H1 (cell line): ENCODE data around the gene RNF208. TPM values are rescaled to one million over a fixed set of nuclear protein-coding genes. Genes with fewer than 3 reads are reported as not detected.

Source experiments
- CTCF ChIA-PET: fragments of 300-600 bp; sonication (Branson Sonifier 250); formaldehyde crosslinking; loops from one replicate; lab custom pipeline; 2021; ENCODE audit not compliant: partially characterized antibody; lab: Charles Lee
- POLR2A ChIA-PET: fragments of 300-600 bp; sonication (Branson Sonifier 250); formaldehyde crosslinking; loops from one replicate; lab custom pipeline; 2021; ENCODE audit warnings: inconsistent platforms; ENCODE audit not compliant: partially characterized antibody; lab: Charles Lee
- DNase-seq, 2 experiments: peaks; one replicate each; pipeline versions ENCODE4 v3.0.0 to v3.0.0-alpha.2; 2010 to 2022; ENCODE audit warnings: low spot score in 2 of 2, low read depth in 1 of 2, mixed read lengths in 1 of 2
- FAIRE-seq: peaks from 2 replicates; lab custom pipeline; 2011; peaks lifted over from hg19 to GRCh38; lab: Jason Lieb, UNC
- H2AFZ ChIP-seq: 2 replicates; pipeline ENCODE4 v1.8.1; 2012; ENCODE audit warnings: low read length, inconsistent platforms
- H2AK5ac ChIP-seq: 2 replicates; pipeline ENCODE4 v1.6.1; 2013; ENCODE audit warnings: low read depth, low read length
- H2BK120ac ChIP-seq: replicated peaks from 2 replicates; pipeline ENCODE3; 2013; ENCODE audit warnings: low read depth, low read length, inconsistent platforms
- H2BK12ac ChIP-seq: 2 replicates; pipeline ENCODE4 v1.6.1; 2013; ENCODE audit warnings: low read depth, low read length
- H2BK15ac ChIP-seq: 2 replicates; pipeline ENCODE4 v1.6.1; 2013; ENCODE audit warnings: low read length
- H2BK20ac ChIP-seq: 2 replicates; pipeline ENCODE4 v1.6.1; 2013; ENCODE audit warnings: low read length
- H2BK5ac ChIP-seq: 2 replicates; pipeline ENCODE4 v1.6.1; 2013; ENCODE audit warnings: low read depth, low read length
- H3K14ac ChIP-seq: 2 replicates; pipeline ENCODE4 v1.6.1; 2013; ENCODE audit warnings: inconsistent platforms; ENCODE audit not compliant: insufficient read length
- H3K18ac ChIP-seq: 2 replicates; pipeline ENCODE4 v1.6.1; 2013; ENCODE audit warnings: low read length; ENCODE audit errors: extremely low read depth
- H3K23ac ChIP-seq: 2 replicates; pipeline ENCODE4 v1.6.1; 2013; ENCODE audit warnings: inconsistent platforms; ENCODE audit not compliant: insufficient read length
- H3K23me2 ChIP-seq: 2 replicates; pipeline ENCODE4 v1.6.1; 2013; ENCODE audit warnings: low read depth, low read length
- H3K27ac ChIP-seq: 2 replicates; pipeline ENCODE4 v1.6.1; 2011; ENCODE audit warnings: low read depth, low read length, inconsistent platforms
- H3K27me3 ChIP-seq, 4 experiments: replicated peaks in 1 of 4; 1 replicate in 1 of 4; 2 replicates in 3 of 4; pipeline versions ENCODE4 v1.6.1 to v1.8.1; 2011 to 2013; ENCODE audit warnings: low read length in 3 of 4, mild to moderate bottlenecking in 3 of 4, inconsistent platforms in 2 of 4, mixed read lengths in 2 of 4, moderate library complexity in 1 of 4; ENCODE audit not compliant: control insufficient read depth in 3 of 4, insufficient read depth in 3 of 4; ENCODE audit errors: extremely low read depth in 1 of 4
- H3K36me3 ChIP-seq, 4 experiments: 2 replicates each; pipeline versions ENCODE4 v1.6.1 to v1.8.1; 2011 to 2013; ENCODE audit warnings: mild to moderate bottlenecking in 4 of 4, low read length in 3 of 4, moderate library complexity in 2 of 4, control low read depth in 1 of 4, inconsistent platforms in 1 of 4; ENCODE audit not compliant: insufficient read depth in 4 of 4, control insufficient read depth in 2 of 4
- H3K4ac ChIP-seq: replicated peaks from 2 replicates; pipeline ENCODE3; 2013; ENCODE audit warnings: low read length, low read depth, mixed read lengths, inconsistent platforms; ENCODE audit not compliant: insufficient read length
- H3K4me1 ChIP-seq, 4 experiments: replicated peaks in 1 of 4; 1 replicate in 1 of 4; 2 replicates in 3 of 4; pipeline versions ENCODE4 v1.6.1 to v1.8.1; 2011 to 2013; ENCODE audit warnings: low read length in 3 of 4, inconsistent platforms in 2 of 4, mixed read lengths in 1 of 4; ENCODE audit not compliant: insufficient read depth in 4 of 4, control insufficient read depth in 3 of 4
- H3K4me2 ChIP-seq, 2 experiments: 2 replicates each; pipeline versions ENCODE4 v1.6.1 to v1.8.1; 2011 to 2013; ENCODE audit warnings: low read depth in 2 of 2, low read length in 2 of 2, control low read depth in 1 of 2, inconsistent platforms in 1 of 2, mild to moderate bottlenecking in 1 of 2; ENCODE audit not compliant: insufficient read depth in 1 of 2
- H3K4me3 ChIP-seq, 4 experiments: fragments of 200-600, 300-600 bp in 1 of 4; sonication (generic), shearing (Covaris generic), sonication (Bioruptor Twin) in 1 of 4; 2 replicates each; pipeline versions ENCODE4 v1.5.1 to v1.8.1; 2011 to 2016; ENCODE audit warnings: low read length in 4 of 4, low read depth in 3 of 4, control low read depth in 2 of 4, inconsistent platforms in 2 of 4, mild to moderate bottlenecking in 2 of 4, mixed read lengths in 1 of 4, moderate library complexity in 1 of 4; ENCODE audit not compliant: insufficient read depth in 2 of 4; ENCODE audit errors: extremely low read depth in 1 of 4
- H3K56ac ChIP-seq: replicated peaks from 2 replicates; pipeline ENCODE3; 2013; ENCODE audit warnings: low read depth, mild to moderate bottlenecking, mixed read lengths, low read length, inconsistent platforms; ENCODE audit not compliant: insufficient read length
- H3K79me1 ChIP-seq: 2 replicates; pipeline ENCODE4 v1.6.1; 2013; ENCODE audit warnings: low read depth, low read length, control low read depth
- H3K79me2 ChIP-seq, 2 experiments: 2 replicates each; pipeline versions ENCODE4 v1.6.1 to v1.8.1; 2012 to 2013; ENCODE audit warnings: low read length in 2 of 2, mild to moderate bottlenecking in 2 of 2, inconsistent platforms in 1 of 2; ENCODE audit not compliant: insufficient read depth in 2 of 2, control insufficient read depth in 1 of 2
- H3K9ac ChIP-seq, 4 experiments: replicated peaks in 1 of 4; 1 replicate in 1 of 4; 2 replicates in 3 of 4; pipeline versions ENCODE4 v1.6.1 to v1.8.1; 2011 to 2013; ENCODE audit warnings: low read depth in 3 of 4, low read length in 3 of 4, control low read depth in 2 of 4, mild to moderate bottlenecking in 2 of 4, moderate library complexity in 2 of 4, inconsistent platforms in 1 of 4; ENCODE audit errors: extremely low read depth in 1 of 4
- H3K9me3 ChIP-seq, 2 experiments: 2 replicates each; pipeline versions ENCODE4 v1.6.1 to v1.8.1; 2012 to 2013; ENCODE audit warnings: mild to moderate bottlenecking in 2 of 2, moderate library complexity in 2 of 2, control low read depth in 1 of 2, inconsistent platforms in 1 of 2, low read depth in 1 of 2, low read length in 1 of 2, mixed read lengths in 1 of 2; ENCODE audit not compliant: insufficient read depth in 2 of 2
- H4K20me1 ChIP-seq, 2 experiments: replicated peaks in 1 of 2; 2 replicates each; pipeline versions ENCODE3 to v1.8.1; 2011 to 2013; ENCODE audit warnings: inconsistent platforms in 2 of 2, low read length in 2 of 2, mild to moderate bottlenecking in 1 of 2; ENCODE audit not compliant: insufficient read depth in 2 of 2, control insufficient read depth in 1 of 2
- H4K5ac ChIP-seq: 2 replicates; pipeline ENCODE4 v1.6.1; 2013; ENCODE audit warnings: low read length, low read depth, mixed read lengths, inconsistent platforms; ENCODE audit not compliant: insufficient read length
- H4K8ac ChIP-seq: 2 replicates; pipeline ENCODE4 v1.8.0; 2013; ENCODE audit warnings: mild to moderate bottlenecking, moderate library complexity, low read length, inconsistent platforms; ENCODE audit not compliant: insufficient read depth; ENCODE audit errors: extremely low read depth
- H4K91ac ChIP-seq: replicated peaks from 2 replicates; pipeline ENCODE3; 2013; ENCODE audit warnings: low read length, mixed read lengths, inconsistent platforms; ENCODE audit not compliant: insufficient read length
- BACH1 ChIP-seq: IDR thresholded peaks from 2 replicates; pipeline ENCODE4 v1.6.1; 2012; ENCODE audit warnings: low read length, improper control_type of control experiment
- CBX8 ChIP-seq: fragments of 300-800, 300-1000 bp; sonication (generic); IDR thresholded peaks from 2 replicates; pipeline ENCODE4 v1.7.1; 2016; ENCODE audit warnings: low read depth, low read length, borderline replicate concordance
- CTBP2 ChIP-seq: IDR thresholded peaks from 2 replicates; pipeline ENCODE4 v1.7.0; 2011; ENCODE audit warnings: borderline replicate concordance, mild to moderate bottlenecking, moderate library complexity, mixed read lengths, low read length; ENCODE audit not compliant: insufficient read depth, insufficient read length
- EGR1 ChIP-seq: IDR thresholded peaks from 2 replicates; pipeline ENCODE4 v1.6.1; 2011; ENCODE audit warnings: low read depth, low read length, borderline replicate concordance
- FOSL1 ChIP-seq: IDR thresholded peaks from 2 replicates; pipeline ENCODE4 v1.6.1; 2011; ENCODE audit warnings: mild to moderate bottlenecking, low read depth, low read length, moderate library complexity; ENCODE audit not compliant: insufficient read depth
- GABPA ChIP-seq: IDR thresholded peaks from 2 replicates; pipeline ENCODE4 v1.6.1; 2011; ENCODE audit warnings: mild to moderate bottlenecking, low read length, moderate library complexity, borderline replicate concordance; ENCODE audit not compliant: insufficient read depth
- NRF1 ChIP-seq: IDR thresholded peaks from 2 replicates; pipeline ENCODE4 v1.6.1; 2011; ENCODE audit warnings: mild to moderate bottlenecking, low read depth, low read length, improper control_type of control experiment
- POLR2AphosphoS5 ChIP-seq: IDR thresholded peaks from 2 replicates; pipeline ENCODE4 v1.6.1; 2011; ENCODE audit warnings: low read depth, low read length
- RAD21 ChIP-seq, 2 experiments: IDR thresholded peaks in 1 of 2; conservative IDR thresholded peaks in 1 of 2; 2 replicates each; pipeline ENCODE4 v1.6.1; 2011; ENCODE audit warnings: low read depth in 2 of 2, low read length in 2 of 2, improper control_type of control experiment in 1 of 2, inconsistent platforms in 1 of 2, mild to moderate bottlenecking in 1 of 2, moderate library complexity in 1 of 2
- RNF2 ChIP-seq: fragments of 200-900, 300-1000 bp; sonication (generic); IDR thresholded peaks from 2 replicates; pipeline ENCODE4 v1.7.1; 2016; ENCODE audit warnings: borderline replicate concordance, low read depth, mild to moderate bottlenecking, antibody characterized with exemption, low read length; ENCODE audit not compliant: poor library complexity, severe bottlenecking; ENCODE audit errors: missing control alignments
- SIX5 ChIP-seq: IDR thresholded peaks from 2 replicates; pipeline ENCODE4 v1.6.1; 2011; ENCODE audit warnings: mild to moderate bottlenecking, low read depth, low read length
- SP2 ChIP-seq: IDR thresholded peaks from 2 replicates; pipeline ENCODE4 v1.6.1; 2012; ENCODE audit warnings: mild to moderate bottlenecking, low read length, inconsistent platforms
- TEAD4 ChIP-seq: IDR thresholded peaks from 2 replicates; pipeline ENCODE4 v1.6.1; 2012; ENCODE audit warnings: low read depth, low read length, inconsistent platforms, mixed read lengths
- WGBS, 2 experiments: shearing (Covaris generic) in 1 of 2; methylation state at CpG; one replicate each; pipeline versions ENCODE4 v1.1.6 to v1.1.7; 2013 to 2015; ENCODE audit warnings: low lambda C conversion rate in 2 of 2, mixed read lengths in 2 of 2, inconsistent platforms in 1 of 2, low coverage in 1 of 2, missing lambda C conversion rate in 1 of 2; ENCODE audit not compliant: insufficient replicate concordance in 2 of 2, insufficient coverage in 1 of 2, insufficient read length in 1 of 2; ENCODE audit errors: extremely low coverage in 1 of 2, missing lambda C conversion rate in 1 of 2; 5-methylcytosine and 5-hydroxymethylcytosine counted together
- polyA plus RNA-seq, 7 experiments: library from polyadenylated mRNA; depleted of rRNA in 3 of 7; stranded (reverse) in 5 of 7; unstranded in 2 of 7; fragments of >200 nt in 5 of 7; fragments of 200-250 nt in 2 of 7; gene quantifications; 1 replicate in 5 of 7; 2 replicates in 1 of 7; 4 replicates in 1 of 7; pipeline versions ENCODE4 v1.2.1 to v1.2.3, GENCODE V29; 2011 to 2013; ENCODE audit warnings: missing spikeins in 2 of 7, mixed read lengths in 2 of 7
- total RNA-seq: library from RNA; stranded (reverse); fragmentation: NEBNext Ultra II Directional; extraction: Animal tissue kit (Norgen Biotek cat#: 25700); gene quantifications from 2 replicates; pipeline ENCODE4 v1.2.1, GENCODE V29; 2021

The RNF208 gene
- total and polyA plus RNA-seq, 2 of the 8 experiments (the other 6 are each of a cell fraction or from before 2014, with no cell fraction given), result 2.7 to 7.7 TPM

DNA sequence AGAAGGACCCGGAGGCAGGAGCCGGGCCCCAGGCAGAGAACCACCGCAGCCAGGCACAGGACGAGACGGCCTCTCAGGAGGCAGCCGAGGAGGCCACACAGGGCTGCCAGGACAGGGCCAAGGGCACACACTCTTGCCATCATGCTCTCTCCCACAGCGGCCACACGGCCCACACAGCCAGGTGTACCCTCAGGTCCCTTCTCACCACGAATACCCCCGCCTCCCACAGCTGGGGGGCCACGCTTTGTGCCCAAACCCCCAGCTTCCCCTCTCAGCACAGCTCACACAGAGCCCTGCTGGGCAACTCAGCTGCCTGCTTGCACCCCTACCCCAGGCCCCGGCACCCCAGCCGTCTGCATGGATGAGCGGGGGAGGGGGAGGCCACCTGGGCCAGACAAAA, 28.3 kb downstream of the RNF208 start:
- no peak overlapping the region for H3K18ac ChIP-seq
- H4K20me1 ChIP-seq, result peaks cover 15 to 33% of the 10 kb centered on the region in 2 experiments
- CTCF ChIA-PET, result interaction anchor here (1.7 to 14.0 kb wide), 5 partner anchors 11 to 76 kb away, joined by 6 to 204 read pairs (median 16); partner anchors contain the start of genes CYSRT1, NDOR1, RNF208 and RNF224
- TF ChIP-seq CBX8 (no peak), NRF1 (no peak), SIX5 (no peak), POLR2AphosphoS5 (no peak), BACH1 (no peak), CTBP2 (no peak), SP2 (no peak), FOSL1 (no peak), RNF2 (no peak), GABPA (no peak), RAD21 (IDR thresholded peaks at IDR 0.05 in 1 of 2, conservative IDR thresholded peaks at IDR 0.05 in 1 of 2; ENCODE audit: low read depth in 2 of 2, low read length in 2 of 2) (no peak), EGR1 (no peak), TEAD4 (no peak)

More for the DNA sequence above, 28.3 kb downstream of the RNF208 start:
- Histone ChIP-seq H2BK120ac (no peak overlapping the region), H3K56ac (no peak overlapping the region), H3K79me1 (peaks cover 20% of the 10 kb centered on the region), H2BK20ac (no peak overlapping the region), H2BK12ac (no peak overlapping the region), H2AFZ (no peak overlapping the region), H3K4me1 (peaks cover 0 to 26% (median 11%) of the 10 kb centered on the region in 4 experiments; a peak in 6 of 7 replicates), H3K27ac (no peak overlapping the region), H3K79me2 (peaks cover 0 to 29% of the 10 kb centered on the region in 2 experiments; a peak in 1 of 4 replicates), H4K5ac (no peak overlapping the region), H3K4me2 (no peak overlapping the region), H3K27me3 (no peaks in the 10 kb centered on the region), H3K23me2 (peaks cover 2% of the 10 kb centered on the region; the same call in 1 of the 2 replicates), H3K36me3 (peaks cover 0 to 4% (median 1%) of the 10 kb centered on the region in 4 experiments; a peak in 2 of 8 replicates), H3K14ac (no peak overlapping the region), H3K23ac (no peak overlapping the region), H2AK5ac (no peak overlapping the region), H4K8ac (no peak overlapping the region), H3K9ac (no peak overlapping the region), H3K9me3 (no peaks in the 10 kb centered on the region), H3K4ac (no peak overlapping the region), H3K4me3 (no peak overlapping the region), H4K91ac (no peak overlapping the region), H2BK5ac (peak overlapping the region; percentile 60; the same call in 1 of the 2 replicates), H2BK15ac (no peak overlapping the region)
- DNase-seq, result no peak
- POLR2A ChIA-PET, result interaction anchor here (0.9 to 11.0 kb wide), 6 partner anchors 8 to 47 kb away, joined by 3 to 107 read pairs (median 4); partner anchors contain the start of genes NDOR1, TMEM203 and TUBB4B
- WGBS, 2 experiments, result 97% methylated on average over 11 of the region's 14 CpGs; no CpG with 5 or more reads in 1 of the 2 experiments
- no peak for FAIRE-seq
